Fibroblast of lung (primary cell): ENCODE results near the gene CLEC11A.

ENCODE experiments used
- EZH2 ChIP-seq: IDR thresholded peaks from 2 replicates; pipeline ENCODE4 v1.5.1; 2012; ENCODE audit warnings: low read length, control low read depth, mild to moderate bottlenecking; ENCODE audit errors: missing control alignments
- TF ChIP-seq, protein P1 (sequence below), 2 donors: IDR thresholded peaks in 1 of 2; conservative IDR thresholded peaks in 1 of 2; 1 replicate in 1 of 2; 2 replicates in 1 of 2; pipeline ENCODE4 v1.5.1; 2011 to 2012; ENCODE audit warnings: low read length in 2 of 2, control low read depth in 1 of 2, inconsistent platforms in 1 of 2, low read depth in 1 of 2, mild to moderate bottlenecking in 1 of 2

DNA sequence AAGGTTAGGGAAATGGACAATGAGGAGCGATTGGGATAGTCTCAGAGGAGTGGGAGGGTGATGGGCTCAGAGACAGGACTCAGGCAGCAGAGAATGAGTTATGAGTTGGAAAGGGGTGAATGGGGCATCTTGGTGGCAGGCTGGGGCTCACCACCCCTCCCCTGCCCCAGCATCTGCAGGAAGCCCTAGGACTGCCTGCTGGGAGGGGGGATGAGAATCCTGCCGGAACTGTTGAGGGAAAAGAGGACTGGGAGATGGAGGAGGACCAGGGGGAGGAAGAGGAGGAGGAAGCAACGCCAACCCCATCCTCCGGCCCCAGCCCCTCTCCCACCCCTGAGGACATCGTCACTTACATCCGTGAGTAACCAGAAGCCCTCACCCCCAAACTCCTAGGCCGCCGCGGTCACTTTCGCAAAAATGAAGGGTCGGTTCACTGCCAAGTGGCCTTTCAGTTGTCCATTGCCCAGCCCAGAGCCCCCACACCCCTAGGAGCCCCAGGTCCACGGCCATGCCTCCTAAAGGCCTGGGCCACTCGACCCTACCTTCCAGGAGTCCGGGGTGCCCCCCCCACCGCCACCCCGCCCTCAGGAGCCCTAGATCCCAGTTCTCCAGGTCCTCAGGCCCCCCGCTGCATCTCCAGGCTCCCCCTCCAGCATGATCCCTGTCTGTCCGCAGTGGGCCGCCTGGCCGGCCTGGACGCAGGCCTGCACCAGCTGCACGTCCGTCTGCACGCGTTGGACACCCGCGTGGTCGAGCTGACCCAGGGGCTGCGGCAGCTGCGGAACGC, 764 bp downstream of the CLEC11A start:
- TF ChIP-seq, protein P1, sequence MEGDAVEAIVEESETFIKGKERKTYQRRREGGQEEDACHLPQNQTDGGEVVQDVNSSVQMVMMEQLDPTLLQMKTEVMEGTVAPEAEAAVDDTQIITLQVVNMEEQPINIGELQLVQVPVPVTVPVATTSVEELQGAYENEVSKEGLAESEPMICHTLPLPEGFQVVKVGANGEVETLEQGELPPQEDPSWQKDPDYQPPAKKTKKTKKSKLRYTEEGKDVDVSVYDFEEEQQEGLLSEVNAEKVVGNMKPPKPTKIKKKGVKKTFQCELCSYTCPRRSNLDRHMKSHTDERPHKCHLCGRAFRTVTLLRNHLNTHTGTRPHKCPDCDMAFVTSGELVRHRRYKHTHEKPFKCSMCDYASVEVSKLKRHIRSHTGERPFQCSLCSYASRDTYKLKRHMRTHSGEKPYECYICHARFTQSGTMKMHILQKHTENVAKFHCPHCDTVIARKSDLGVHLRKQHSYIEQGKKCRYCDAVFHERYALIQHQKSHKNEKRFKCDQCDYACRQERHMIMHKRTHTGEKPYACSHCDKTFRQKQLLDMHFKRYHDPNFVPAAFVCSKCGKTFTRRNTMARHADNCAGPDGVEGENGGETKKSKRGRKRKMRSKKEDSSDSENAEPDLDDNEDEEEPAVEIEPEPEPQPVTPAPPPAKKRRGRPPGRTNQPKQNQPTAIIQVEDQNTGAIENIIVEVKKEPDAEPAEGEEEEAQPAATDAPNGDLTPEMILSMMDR (conservative IDR thresholded peaks at IDR 0.05 in 1 of 2, IDR thresholded peaks at IDR 0.05 in 1 of 2; ENCODE audit: low read depth in 1 of 2, low read length in 2 of 2): no peak
- TF ChIP-seq EZH2: no peak
